Heart left ventricle (tissue), 16 donors: Measurements from ENCODE around the gene MAPK8IP3. TPM values are rescaled to one million over a fixed set of nuclear protein-coding genes. Genes with fewer than 3 reads are reported as not detected.

Experiments
- ATAC-seq, 4 donors: fragments of 200-7000 bp; cut with Tn5 transposase; one replicate each; pipeline ENCODE4 v1.9.1; 2020 to 2022; ENCODE audit warnings: moderate library complexity in 4 of 4, mild to moderate bottlenecking in 3 of 4, moderate number of reproducible peaks in 1 of 4
- DNase-seq, 5 donors: peaks; one replicate each; pipeline ENCODE4 v3.0.0-alpha.2; 2020
- H3K27ac ChIP-seq, 12 donors: fragments of 200-600 bp; sonication (generic) in 4 of 12; one replicate each; pipeline versions ENCODE4 v1.5.0 to v1.8.0; 2016 to 2022; ENCODE audit warnings: mild to moderate bottlenecking in 2 of 12
- H3K27me3 ChIP-seq, 9 donors: fragments of 200-600 bp; sonication (generic) in 2 of 9; one replicate each; pipeline versions ENCODE4 v1.5.1 to v1.8.0; 2016 to 2022; ENCODE audit warnings: mild to moderate bottlenecking in 3 of 9
- H3K36me3 ChIP-seq, 9 donors: fragments of 200-600 bp; sonication (generic) in 2 of 9; one replicate each; pipeline versions ENCODE4 v1.5.0 to v1.8.0; 2018 to 2022; ENCODE audit warnings: mild to moderate bottlenecking in 2 of 9
- H3K4me1 ChIP-seq, 12 donors: fragments of 200-600 bp; sonication (generic) in 4 of 12; one replicate each; pipeline versions ENCODE4 v1.5.0 to v1.8.0; 2016 to 2022; ENCODE audit warnings: mild to moderate bottlenecking in 3 of 12
- H3K4me3 ChIP-seq, 12 donors: fragments of 200-600 bp; sonication (generic) in 4 of 12; one replicate each; pipeline versions ENCODE4 v1.5.0 to v1.8.0; 2017 to 2022; ENCODE audit warnings: mild to moderate bottlenecking in 9 of 12, moderate library complexity in 4 of 12
- H3K9me3 ChIP-seq, 12 donors: fragments of 200-600 bp; sonication (generic) in 4 of 12; one replicate each; pipeline versions ENCODE4 v1.5.0 to v1.8.0; 2016 to 2022; ENCODE audit warnings: mild to moderate bottlenecking in 1 of 12
- CTCF ChIP-seq, 12 donors: fragments of 200-600 bp; sonication (generic) in 4 of 12; IDR thresholded peaks; one replicate each; pipeline versions ENCODE4 v1.5.0 to v1.8.0; 2018 to 2022; ENCODE audit warnings: antibody characterized with exemption in 12 of 12, mild to moderate bottlenecking in 5 of 12
- POLR2A ChIP-seq, 2 donors: fragments of 450-650 bp; IDR thresholded peaks; one replicate each; pipeline ENCODE4 v1.6.1; 2017; ENCODE audit warnings: antibody characterized with exemption in 2 of 2, mild to moderate bottlenecking in 2 of 2, moderate library complexity in 2 of 2
- WGBS, 4 donors: extraction: QIAGEN DNeasy Blood & Tissue Kit in 2 of 4; methylation state at CpG; one replicate each; pipeline versions ENCODE4 v1.1.5 to v1.1.7; 2013 to 2018; 5-methylcytosine and 5-hydroxymethylcytosine counted together
- intact Hi-C, 10 donors: fragments of 100-400 bp; cut with DNase I; formaldehyde crosslinking; loops; one replicate each; pipeline versions ENCODE4 v1.11.1 to v1.14.2; 2022
- polyA plus RNA-seq, 2 donors: library from polyadenylated mRNA; stranded (reverse); fragments of 200-250 nt; gene quantifications; one replicate each; pipeline ENCODE4 v1.2.3, GENCODE V29; 2013
- total RNA-seq, 9 donors: library from RNA; depleted of rRNA in 2 of 9; stranded (reverse); fragments of >200 nt in 2 of 9; fragmentation: NEBNext Ultra II Directional in 3 of 9; extraction: Animal tissue kit (Norgen Biotek cat#: 25700) in 3 of 9; gene quantifications; one replicate each; pipeline versions ENCODE4 v1.1.0 to v1.2.4, GENCODE V29; 2016 to 2023
- donor health status: ischemic (EF 13 %, LVEDD 7.1; RV severe dilation, severe dysfunction).
- donor health status: healthy with polysubstance abuse.
- donor health status: DM: no; HTN: yes; CAD: no.
- donor health status: DM: no; HTN: no; CAD: no.
- donor health status: ischemic (EF 25% LVEDD 6.9; RV normal size, moderate dysfunction).
- donor health status: ischemic (EF 25% LVEDD 5.7; RV mildly dilated, moderate dysfunction).
- donor health status: healthy.
- donor health status: DM: yes; HTN: yes; CAD: no.
- donor health status: ischemic (EF 35%, LVEDD 5.7; RV mildly dilated, moderate dysfunction).
- donor health status: nonischemic (EF 11% LVEDD 7.7; RV severe dilation, severe dysfunction).
- donor health status: DM: yes; HTN: yes; CAD: no.
- donor health status: PGD.
- donor health status: ischemic (EF 29% LVEDD 5.4; RV normal size, mild dysfunction).
- donor health status: nonischemic (EF 23%, LVEDD 6.1; RV moderate dilation, normal function).

MAPK8IP3 gene
- total and polyA plus RNA-seq, 11 donors: 29.5 to 71.3 (median 63.1) TPM

- no peaks in the 10 kb centered on the region for H3K9me3 ChIP-seq
- peak in 1 of 4 donors; percentile 22 for ATAC-seq
- no peak overlapping the region for H3K27ac ChIP-seq
- peaks cover 0 to 57% (median 52%) of the 10 kb centered on the region in 9 donors for H3K36me3 ChIP-seq
- peaks cover 0 to 11% (median 0%) of the 10 kb centered on the region in 12 donors for H3K4me1 ChIP-seq
- no peaks in the 10 kb centered on the region for H3K27me3 ChIP-seq
- TF ChIP-seq CTCF (IDR thresholded peaks at IDR 0.05) (no peak), POLR2A (IDR thresholded peaks at IDR 0.05) (no peak)
- no peak for DNase-seq
- 90 to 100% (median 95%) methylated on average over 8 to 22 of the region's 22 CpGs for WGBS, 4 donors
- intact Hi-C loops: no loop called here
- H3K4me3 ChIP-seq: no peak overlapping the region
These were observed 28.1 kb downstream of the MAPK8IP3 start for GRCh38 chr16:1734123-1734522.

- WGBS, 4 donors: 95 to 99% (median 98%) methylated on average over 15 to 22 of the region's 22 CpGs
- H3K36me3 ChIP-seq: peaks cover 0 to 50% (median 45%) of the 10 kb centered on the region in 9 donors
- no peaks in the 10 kb centered on the region for H3K27me3 ChIP-seq
- H3K9me3 ChIP-seq: no peaks in the 10 kb centered on the region
- intact Hi-C loops: no loop called here
- peaks cover 0 to 11% (median 0%) of the 10 kb centered on the region in 12 donors for H3K4me1 ChIP-seq
- TF ChIP-seq CTCF (IDR thresholded peaks at IDR 0.05): no peak
- TF ChIP-seq POLR2A (IDR thresholded peaks at IDR 0.05): no peak
- DNase-seq: no peak
- no peak overlapping the region for H3K4me3 ChIP-seq
- ATAC-seq: peak in 1 of 4 donors; percentile 16
- no peak overlapping the region for H3K27ac ChIP-seq
These were observed 28.8 kb downstream of the MAPK8IP3 start for GRCh38 chr16:1734816-1735215.

GRCh38 chr16:1740234-1740633, 34.2 kb downstream of the MAPK8IP3 start:
- no peak for DNase-seq
- peaks cover 0 to 33% (median 32%) of the 10 kb centered on the region in 9 donors for H3K36me3 ChIP-seq
- no peak for ATAC-seq
- H3K9me3 ChIP-seq: no peaks in the 10 kb centered on the region
- no peak overlapping the region for H3K4me3 ChIP-seq
- no peaks in the 10 kb centered on the region for H3K27me3 ChIP-seq
- TF ChIP-seq POLR2A (IDR thresholded peaks at IDR 0.05) (no peak), CTCF (IDR thresholded peaks at IDR 0.05) (no peak)
- WGBS, 4 donors: 96 to 97% (median 97%) methylated on average over 33 of the region's 33 CpGs
- H3K27ac ChIP-seq: no peak overlapping the region
- no peaks in the 10 kb centered on the region for H3K4me1 ChIP-seq
- intact Hi-C loops: no loop called here

- 90 to 92% (median 91%) methylated on average over 29 to 30 of the region's 30 CpGs for WGBS, 4 donors
- Histone ChIP-seq H3K9me3 (no peaks in the 10 kb centered on the region), H3K4me3 (no peak overlapping the region), H3K4me1 (no peaks in the 10 kb centered on the region), H3K27me3 (no peaks in the 10 kb centered on the region), H3K27ac (no peak overlapping the region), H3K36me3 (peaks cover 0 to 40% (median 39%) of the 10 kb centered on the region in 9 donors)
- intact Hi-C loops: no loop called here
- ATAC-seq (peak in 1 of 4 donors; percentile 9), DNase-seq (no peak)
- TF ChIP-seq POLR2A (IDR thresholded peaks at IDR 0.05) (no peak), CTCF (IDR thresholded peaks at IDR 0.05) (no peak)
These were observed 34.9 kb downstream of the MAPK8IP3 start for GRCh38 chr16:1740781-1741490.
